ENCODE measurements around the gene PTBP2. TPM values are rescaled to one million over a fixed set of nuclear protein-coding genes. Genes with fewer than 3 reads are reported as not detected.
"Not testable (repeated sequence)": the region's sequence is repeated elsewhere in the genome, so short reads cannot be mapped to it uniquely, and the experiment has no call there.

PTBP2 gene
- total RNA-seq, 1 experiment from 2014 or later = 29.1 TPM

DNA sequence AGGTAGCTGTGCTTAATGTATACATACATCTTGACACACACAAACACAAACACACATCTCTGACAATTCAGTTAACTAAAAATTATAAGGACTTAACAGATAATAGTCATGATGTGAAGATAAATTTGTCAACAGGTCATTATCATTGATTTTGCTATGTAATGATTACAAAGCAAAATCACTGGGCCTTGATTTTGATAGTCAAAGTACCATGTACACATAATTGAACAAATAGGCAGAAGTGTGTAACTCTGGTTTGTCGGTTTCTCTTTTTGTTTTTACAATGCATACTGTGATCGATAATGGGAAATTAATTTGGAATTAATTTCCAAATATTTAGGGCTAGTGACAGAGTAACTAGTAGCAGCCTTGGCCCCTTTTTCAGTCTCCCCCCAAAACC, 30.8 kb downstream of the PTBP2 start:
- H3K4me3 ChIP-seq (ENCODE audit: low read depth, low read length, poor library complexity, severe bottlenecking) = no peak overlapping the region
- no peaks in the 10 kb centered on the region for H3K27me3 ChIP-seq (replicated peaks; ENCODE audit: insufficient read depth, low read depth, low read length, poor library complexity)
- intact Hi-C loops (cut with micrococcal nuclease; ENCODE audit: unreplicated experiment) = no loop called here
- H3K9me3 ChIP-seq (ENCODE audit: low read depth, low read length, poor library complexity, severe bottlenecking) = no peaks in the 10 kb centered on the region
- H3K36me3 ChIP-seq (ENCODE audit: insufficient read depth, low read length, poor library complexity, severe bottlenecking) = peaks cover 71% of the 10 kb centered on the region
- H3K4me1 ChIP-seq (ENCODE audit: insufficient read depth, low read length, poor library complexity, severe bottlenecking) = peaks cover 10% of the 10 kb centered on the region
- BruUV-seq (replicated peaks) = no TSS peak
- H3K27ac ChIP-seq (ENCODE audit: low read depth, low read length, poor library complexity, severe bottlenecking) = no peak overlapping the region
- no peak for DNase-seq (ENCODE audit: low spot score)
- ChIA-PET POLR2A (ENCODE audit: low non-redundant PET) (no interaction called here), CTCF (no interaction called here)
- TF ChIP-seq EZH2 (IDR thresholded peaks at IDR 0.05; ENCODE audit: borderline replicate concordance, low read depth, low read length, poor library complexity, severe bottlenecking) = no peak
- TF ChIP-seq, protein P1, sequence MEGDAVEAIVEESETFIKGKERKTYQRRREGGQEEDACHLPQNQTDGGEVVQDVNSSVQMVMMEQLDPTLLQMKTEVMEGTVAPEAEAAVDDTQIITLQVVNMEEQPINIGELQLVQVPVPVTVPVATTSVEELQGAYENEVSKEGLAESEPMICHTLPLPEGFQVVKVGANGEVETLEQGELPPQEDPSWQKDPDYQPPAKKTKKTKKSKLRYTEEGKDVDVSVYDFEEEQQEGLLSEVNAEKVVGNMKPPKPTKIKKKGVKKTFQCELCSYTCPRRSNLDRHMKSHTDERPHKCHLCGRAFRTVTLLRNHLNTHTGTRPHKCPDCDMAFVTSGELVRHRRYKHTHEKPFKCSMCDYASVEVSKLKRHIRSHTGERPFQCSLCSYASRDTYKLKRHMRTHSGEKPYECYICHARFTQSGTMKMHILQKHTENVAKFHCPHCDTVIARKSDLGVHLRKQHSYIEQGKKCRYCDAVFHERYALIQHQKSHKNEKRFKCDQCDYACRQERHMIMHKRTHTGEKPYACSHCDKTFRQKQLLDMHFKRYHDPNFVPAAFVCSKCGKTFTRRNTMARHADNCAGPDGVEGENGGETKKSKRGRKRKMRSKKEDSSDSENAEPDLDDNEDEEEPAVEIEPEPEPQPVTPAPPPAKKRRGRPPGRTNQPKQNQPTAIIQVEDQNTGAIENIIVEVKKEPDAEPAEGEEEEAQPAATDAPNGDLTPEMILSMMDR (conservative IDR thresholded peaks at IDR 0.05; ENCODE audit: low read depth, low read length) = no peak

DNA sequence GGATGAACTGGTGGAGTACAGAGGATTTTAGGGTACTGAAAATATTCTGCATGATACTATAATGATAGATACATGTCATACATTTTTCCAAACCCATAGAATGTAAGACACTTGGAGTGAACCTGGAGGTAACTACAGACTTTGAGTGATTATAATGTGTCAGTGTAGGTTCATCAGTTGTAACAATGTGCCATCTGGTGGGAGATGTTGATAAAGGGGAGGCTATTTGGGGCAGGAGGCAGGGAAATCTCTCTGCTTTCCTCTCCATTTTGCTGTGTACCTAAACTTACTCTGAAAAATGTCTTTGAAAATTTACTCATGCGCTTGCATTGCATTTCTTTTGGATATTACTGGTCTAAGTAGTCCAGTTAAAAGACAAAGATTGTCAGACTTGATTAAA, 35.2 kb downstream of the PTBP2 start:
- no peaks in the 10 kb centered on the region for H3K27me3 ChIP-seq (replicated peaks; ENCODE audit: insufficient read depth, low read depth, low read length, poor library complexity)
- DNase-seq (ENCODE audit: low spot score) = peak; percentile 11
- no peak overlapping the region for H3K27ac ChIP-seq (ENCODE audit: low read depth, low read length, poor library complexity, severe bottlenecking)
- intact Hi-C loops (cut with micrococcal nuclease; ENCODE audit: unreplicated experiment) = no loop called here
- BruUV-seq (replicated peaks) = no TSS peak
- no peak for TF ChIP-seq EZH2 (IDR thresholded peaks at IDR 0.05; ENCODE audit: borderline replicate concordance, low read depth, low read length, poor library complexity, severe bottlenecking)
- TF ChIP-seq, protein P1 (conservative IDR thresholded peaks at IDR 0.05; ENCODE audit: low read depth, low read length) = no peak; the same call in 1 of the 2 replicates
- H3K9me3 ChIP-seq (ENCODE audit: low read depth, low read length, poor library complexity, severe bottlenecking) = peaks cover 5% of the 10 kb centered on the region
- CTCF ChIA-PET = no interaction called here
- H3K4me1 ChIP-seq (ENCODE audit: insufficient read depth, low read length, poor library complexity, severe bottlenecking) = no peaks in the 10 kb centered on the region
- POLR2A ChIA-PET (ENCODE audit: low non-redundant PET) = no interaction called here
- H3K36me3 ChIP-seq (ENCODE audit: insufficient read depth, low read length, poor library complexity, severe bottlenecking) = peaks cover 72% of the 10 kb centered on the region
- H3K4me3 ChIP-seq (ENCODE audit: low read depth, low read length, poor library complexity, severe bottlenecking) = no peak overlapping the region

DNA sequence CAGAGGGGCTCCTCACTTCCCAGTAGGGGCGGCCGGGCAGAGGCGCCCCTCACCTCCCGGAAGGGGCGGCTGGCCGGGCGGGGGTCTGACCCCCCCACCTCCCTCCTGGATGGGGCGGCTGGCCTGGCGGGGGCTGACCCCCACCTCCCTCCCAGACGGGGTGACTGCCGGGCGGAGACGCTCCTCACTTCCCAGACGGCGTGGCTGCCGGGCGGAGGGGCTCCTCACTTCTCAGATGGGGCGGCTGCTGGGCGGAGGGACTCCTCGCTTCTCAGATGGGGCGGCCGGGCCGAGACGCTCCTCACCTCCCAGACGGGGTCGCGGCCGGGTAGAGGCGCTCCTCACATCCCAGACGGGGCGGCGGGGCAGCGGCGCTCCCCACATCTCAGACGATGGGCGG, 41.0 kb downstream of the PTBP2 start:
- intact Hi-C loops (cut with micrococcal nuclease; ENCODE audit: unreplicated experiment); H3K9me3 ChIP-seq (ENCODE audit: low read depth, low read length, poor library complexity, severe bottlenecking); H3K27me3 ChIP-seq (replicated peaks; ENCODE audit: insufficient read depth, low read depth, low read length, poor library complexity); H3K27ac ChIP-seq (ENCODE audit: low read depth, low read length, poor library complexity, severe bottlenecking); H3K4me3 ChIP-seq (ENCODE audit: low read depth, low read length, poor library complexity, severe bottlenecking); H3K4me1 ChIP-seq (ENCODE audit: insufficient read depth, low read length, poor library complexity, severe bottlenecking); CTCF ChIA-PET; BruUV-seq (replicated peaks); POLR2A ChIA-PET (ENCODE audit: low non-redundant PET); DNase-seq (ENCODE audit: low spot score): not testable (repeated sequence)
- H3K36me3 ChIP-seq (ENCODE audit: insufficient read depth, low read length, poor library complexity, severe bottlenecking) = peaks cover 20% of the 10 kb centered on the region

DNA sequence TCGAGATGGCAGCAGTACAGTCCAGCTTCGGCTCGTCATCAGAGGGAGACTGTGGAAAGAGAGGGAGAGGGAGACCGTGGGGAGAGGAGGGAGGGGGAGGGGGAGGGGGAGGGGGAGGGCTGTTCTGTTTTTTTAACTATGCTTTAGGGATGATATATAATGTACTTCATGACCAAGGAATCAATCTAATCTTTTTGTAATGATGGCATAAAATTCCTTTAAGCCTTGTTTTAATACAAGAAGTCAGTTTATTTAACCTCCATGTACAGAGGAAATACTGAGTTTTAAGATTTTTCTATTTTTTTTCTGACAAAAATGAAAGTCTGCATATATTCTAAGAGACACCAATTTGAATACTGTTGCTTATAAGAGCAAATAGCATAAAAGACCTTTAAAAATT, 41.9 kb downstream of the PTBP2 start:
- no peak for DNase-seq (ENCODE audit: low spot score)
- no TSS peak for BruUV-seq (replicated peaks)
- Histone ChIP-seq H3K4me3 (ENCODE audit: low read depth, low read length, poor library complexity, severe bottlenecking) (no peak overlapping the region), H3K4me1 (ENCODE audit: insufficient read depth, low read length, poor library complexity, severe bottlenecking) (no peaks in the 10 kb centered on the region), H3K9me3 (ENCODE audit: low read depth, low read length, poor library complexity, severe bottlenecking) (peaks cover 5% of the 10 kb centered on the region), H3K27ac (ENCODE audit: low read depth, low read length, poor library complexity, severe bottlenecking) (no peak overlapping the region), H3K27me3 (replicated peaks; ENCODE audit: insufficient read depth, low read depth, low read length, poor library complexity) (no peaks in the 10 kb centered on the region), H3K36me3 (ENCODE audit: insufficient read depth, low read length, poor library complexity, severe bottlenecking) (peaks cover 15% of the 10 kb centered on the region)
- intact Hi-C loops (cut with micrococcal nuclease; ENCODE audit: unreplicated experiment) = no loop called here
- no peak for TF ChIP-seq EZH2 (IDR thresholded peaks at IDR 0.05; ENCODE audit: borderline replicate concordance, low read depth, low read length, poor library complexity, severe bottlenecking)
- TF ChIP-seq, protein P1 (conservative IDR thresholded peaks at IDR 0.05; ENCODE audit: low read depth, low read length) = no peak
- CTCF ChIA-PET = no interaction called here
- POLR2A ChIA-PET (ENCODE audit: low non-redundant PET) = no interaction called here
